Activated CD8-positive, alpha-beta T cell treated with anti-CD3 and anti-CD28 coated beads for 36 hours (primary cell): ENCODE data around the gene NUP210L. TPM values are rescaled to one million over a fixed set of nuclear protein-coding genes. Genes with fewer than 3 reads are reported as not detected.
"Not testable (repeated sequence)": the region's sequence is repeated elsewhere in the genome, so short reads cannot be mapped to it uniquely, and the experiment has no call there.

Experiments used
- ATAC-seq: fragments of 200-7000 bp; cut with Tn5 transposase; one replicate; pipeline ENCODE4 v1.10.0; 2021; ENCODE audit warnings: mild to moderate bottlenecking, moderate library complexity
- CTCF ChIA-PET: fragments of 350-600 bp; sonication (Branson Sonifier 250); formaldehyde crosslinking; loops from one replicate; lab custom pipeline; 2021; ENCODE audit warnings: antibody characterized with exemption; lab: Charles Lee
- POLR2A ChIA-PET: fragments of 350-600 bp; sonication (Branson Sonifier 250); formaldehyde crosslinking; loops from one replicate; lab custom pipeline; 2021; ENCODE audit warnings: antibody characterized with exemption; lab: Charles Lee
- DNase-seq: peaks from one replicate; pipeline ENCODE4 v3.0.0-alpha.2; 2020
- H3K27ac Mint-ChIP-seq: one replicate; pipeline ENCODE4 v1.8.0; 2021; ENCODE audit warnings: mild to moderate bottlenecking, mixed read lengths
- H3K27me3 Mint-ChIP-seq: one replicate; pipeline ENCODE4 v1.8.0; 2021; ENCODE audit warnings: mixed read lengths
- H3K36me3 Mint-ChIP-seq: one replicate; pipeline ENCODE4 v1.8.0; 2021; ENCODE audit warnings: low read depth, mixed read lengths
- H3K4me1 Mint-ChIP-seq: one replicate; pipeline ENCODE4 v1.8.0; 2021; ENCODE audit warnings: low read depth, mixed read lengths
- H3K4me3 Mint-ChIP-seq: one replicate; pipeline ENCODE4 v1.8.0; 2021; ENCODE audit warnings: mild to moderate bottlenecking, moderate library complexity, mixed read lengths
- H3K9me3 Mint-ChIP-seq: one replicate; pipeline ENCODE4 v1.8.0; 2021; ENCODE audit warnings: mixed read lengths
- intact Hi-C: fragments of 100-400 bp; cut with micrococcal nuclease; formaldehyde crosslinking; loops from one replicate; pipeline ENCODE4 v1.10.0; 2022
- total RNA-seq, 2 experiments: library from RNA; stranded (reverse); gene quantifications; one replicate each; pipeline ENCODE4 v1.2.3, GENCODE V29; 2021
- TF ChIP-seq, protein P1 (sequence below): fragments of 200-600 bp; IDR thresholded peaks from one replicate; pipeline ENCODE4 v1.8.0; 2022; ENCODE audit warnings: antibody characterized with exemption, mild to moderate bottlenecking

NUP210L gene
- total RNA-seq, 2 experiments from 2014 or later, result 0.07 TPM; not detected in 1

DNA sequence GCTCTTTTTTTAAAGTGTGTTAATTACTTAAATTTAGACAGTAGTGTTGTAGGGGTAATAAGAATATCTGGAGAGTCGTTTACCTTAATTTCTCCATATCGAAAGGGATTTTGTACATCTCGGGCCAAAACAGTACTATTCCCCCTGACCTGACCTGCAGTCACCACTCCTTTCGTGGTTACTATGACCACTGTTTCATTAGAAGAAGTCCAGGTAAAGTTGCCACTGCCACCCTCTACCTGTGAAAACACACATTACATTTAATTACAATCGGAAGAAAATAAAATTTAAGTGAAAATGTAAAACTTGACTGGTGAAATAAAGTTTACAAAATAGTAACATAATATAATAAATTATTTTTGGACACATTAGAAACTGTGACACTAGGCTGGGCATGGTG is 37.2 kb downstream of the NUP210L start:
- H3K4me3 Mint-ChIP-seq, result no peak overlapping the region
- ChIA-PET CTCF (interaction anchor here (1.6 kb wide), 1 partner anchor 11 kb away, joined by 3 read pairs; no protein-coding TSS in a partner anchor), POLR2A (no interaction called here)
- H3K27me3 Mint-ChIP-seq, result no peaks in the 10 kb centered on the region
- no peak overlapping the region for H3K27ac Mint-ChIP-seq
- peaks cover 8% of the 10 kb centered on the region for H3K4me1 Mint-ChIP-seq
- ATAC-seq, result no peak
- H3K9me3 Mint-ChIP-seq, result no peaks in the 10 kb centered on the region
- DNase-seq, result no peak
- TF ChIP-seq, protein P1, sequence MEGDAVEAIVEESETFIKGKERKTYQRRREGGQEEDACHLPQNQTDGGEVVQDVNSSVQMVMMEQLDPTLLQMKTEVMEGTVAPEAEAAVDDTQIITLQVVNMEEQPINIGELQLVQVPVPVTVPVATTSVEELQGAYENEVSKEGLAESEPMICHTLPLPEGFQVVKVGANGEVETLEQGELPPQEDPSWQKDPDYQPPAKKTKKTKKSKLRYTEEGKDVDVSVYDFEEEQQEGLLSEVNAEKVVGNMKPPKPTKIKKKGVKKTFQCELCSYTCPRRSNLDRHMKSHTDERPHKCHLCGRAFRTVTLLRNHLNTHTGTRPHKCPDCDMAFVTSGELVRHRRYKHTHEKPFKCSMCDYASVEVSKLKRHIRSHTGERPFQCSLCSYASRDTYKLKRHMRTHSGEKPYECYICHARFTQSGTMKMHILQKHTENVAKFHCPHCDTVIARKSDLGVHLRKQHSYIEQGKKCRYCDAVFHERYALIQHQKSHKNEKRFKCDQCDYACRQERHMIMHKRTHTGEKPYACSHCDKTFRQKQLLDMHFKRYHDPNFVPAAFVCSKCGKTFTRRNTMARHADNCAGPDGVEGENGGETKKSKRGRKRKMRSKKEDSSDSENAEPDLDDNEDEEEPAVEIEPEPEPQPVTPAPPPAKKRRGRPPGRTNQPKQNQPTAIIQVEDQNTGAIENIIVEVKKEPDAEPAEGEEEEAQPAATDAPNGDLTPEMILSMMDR, result no peak
- H3K36me3 Mint-ChIP-seq, result no peaks in the 10 kb centered on the region
- intact Hi-C loops, result no loop called here

DNA sequence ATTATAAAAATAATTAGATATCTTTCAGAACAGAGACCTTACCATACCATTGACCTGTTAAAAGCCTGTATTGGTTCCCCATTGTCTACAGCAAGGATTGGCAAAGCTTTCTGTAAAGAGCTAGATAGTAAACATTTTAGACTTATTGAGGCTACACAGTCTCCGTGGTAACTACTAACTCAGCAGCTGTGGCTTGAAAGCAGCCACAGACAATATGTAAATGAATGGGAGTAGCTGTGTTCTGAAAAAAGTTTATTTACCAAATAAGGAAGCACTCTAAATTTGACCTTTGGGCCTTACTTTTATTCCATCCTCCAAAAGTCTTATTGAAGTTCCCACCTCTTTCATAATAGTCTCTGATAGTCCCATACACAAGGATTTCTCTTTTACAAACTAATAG is 39.7 kb downstream of the NUP210L start:
- Mint-ChIP-seq H3K27ac (no peak overlapping the region), H3K27me3 (no peaks in the 10 kb centered on the region), H3K36me3 (no peaks in the 10 kb centered on the region), H3K4me1 (peaks cover 8% of the 10 kb centered on the region), H3K4me3 (no peak overlapping the region), H3K9me3 (no peaks in the 10 kb centered on the region)
- TF ChIP-seq, protein P1, result no peak
- ATAC-seq (no peak), DNase-seq (no peak)
- POLR2A ChIA-PET, result no interaction called here
- intact Hi-C loops, result no loop called here
- CTCF ChIA-PET, result no interaction called here

DNA sequence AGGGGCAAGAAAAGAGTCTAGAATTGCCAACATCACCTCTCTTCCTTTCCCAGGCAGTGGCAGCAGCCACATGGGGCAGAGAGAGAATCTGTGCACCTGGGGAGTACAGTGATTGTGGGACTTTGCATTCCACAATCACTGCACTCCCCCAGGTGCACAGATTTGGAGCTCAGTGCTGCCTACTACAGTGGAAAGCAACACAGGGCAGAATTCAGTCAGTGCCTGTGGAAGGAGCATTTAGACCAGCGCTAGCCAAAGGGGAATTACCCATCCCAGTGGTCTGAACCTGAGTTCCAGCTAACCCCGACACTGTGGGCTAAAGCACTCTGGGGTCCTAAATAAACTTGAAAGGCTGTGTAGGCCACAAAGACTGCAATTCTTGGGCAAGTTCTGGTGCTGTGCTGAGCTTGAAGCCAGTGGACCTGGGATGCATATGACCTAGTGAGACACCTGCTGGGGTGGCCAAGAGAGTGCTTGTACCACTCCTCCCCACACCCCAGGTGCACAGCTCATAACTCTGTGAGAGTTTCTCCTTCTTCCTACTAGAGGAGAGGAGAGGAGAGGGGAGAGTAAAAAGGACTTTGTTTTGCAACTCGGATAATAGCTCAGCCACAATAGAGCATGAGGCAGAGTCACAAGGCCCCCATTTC is 50.3 kb downstream of the NUP210L start:
- POLR2A ChIA-PET, result interaction anchor here (1.1 kb wide), 1 partner anchor 39 kb away, joined by 3 read pairs; no protein-coding TSS in a partner anchor
- no peak for DNase-seq
- no peaks in the 10 kb centered on the region for H3K4me1 Mint-ChIP-seq
- no peaks in the 10 kb centered on the region for H3K36me3 Mint-ChIP-seq
- TF ChIP-seq, protein P1, result no peak
- ATAC-seq, result no peak
- intact Hi-C loops, result no loop called here
- H3K4me3 Mint-ChIP-seq, result no peak overlapping the region
- no peaks in the 10 kb centered on the region for H3K27me3 Mint-ChIP-seq
- H3K27ac Mint-ChIP-seq, result no peak overlapping the region
- CTCF ChIA-PET, result no interaction called here
- H3K9me3 Mint-ChIP-seq, result no peaks in the 10 kb centered on the region

DNA sequence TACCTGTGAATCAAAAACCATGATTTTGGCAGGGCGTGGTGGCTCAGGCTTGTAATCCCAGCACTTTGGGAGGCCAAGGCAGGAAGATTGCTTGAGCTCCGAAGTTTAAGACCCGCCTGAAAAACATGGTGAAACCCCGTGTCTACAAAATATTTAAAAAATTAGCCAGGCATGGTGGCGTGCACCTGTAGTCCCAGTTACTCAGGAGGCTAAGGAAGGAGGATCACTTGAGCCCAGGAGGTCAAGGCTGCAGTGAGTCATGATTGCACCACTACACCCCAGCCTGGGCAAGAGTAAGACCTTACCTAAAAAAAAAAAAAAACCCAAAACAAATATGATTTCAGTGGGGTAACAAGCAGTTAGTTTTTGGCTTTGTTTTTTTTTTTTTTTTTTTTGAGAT is 54.7 kb downstream of the NUP210L start:
- DNase-seq, intact Hi-C loops, H3K27ac Mint-ChIP-seq, ATAC-seq, H3K4me1 Mint-ChIP-seq, H3K36me3 Mint-ChIP-seq, POLR2A ChIA-PET, H3K9me3 Mint-ChIP-seq, H3K27me3 Mint-ChIP-seq, H3K4me3 Mint-ChIP-seq: not testable (repeated sequence)
- CTCF ChIA-PET, result interaction anchor here (0.6 kb wide), 1 partner anchor 447 kb away, joined by 3 read pairs; no protein-coding TSS in a partner anchor

DNA sequence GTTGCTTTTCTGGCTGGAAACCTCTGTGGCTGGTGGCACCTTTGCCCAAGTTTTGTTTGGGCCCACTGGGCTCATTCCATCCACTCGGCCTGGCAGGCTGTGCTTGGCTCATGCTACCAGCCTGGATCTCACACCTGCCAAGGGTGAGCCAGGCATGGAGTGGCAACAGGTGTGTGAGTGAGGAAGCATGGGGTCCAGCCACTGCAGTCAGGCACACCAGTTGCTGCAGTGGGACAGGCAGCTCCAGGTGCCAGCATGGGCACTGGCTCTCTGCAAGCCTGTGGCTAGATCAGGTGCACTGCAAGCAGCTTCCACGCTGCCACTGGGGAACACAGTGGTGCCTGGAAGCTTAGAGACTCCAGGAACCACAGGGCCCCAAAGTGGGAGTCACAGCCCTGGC is 57.0 kb downstream of the NUP210L start:
- Mint-ChIP-seq H3K27me3 (no peaks in the 10 kb centered on the region), H3K4me3 (no peak overlapping the region), H3K4me1 (no peaks in the 10 kb centered on the region), H3K36me3 (no peaks in the 10 kb centered on the region), H3K27ac (no peak overlapping the region), H3K9me3 (no peaks in the 10 kb centered on the region)
- ATAC-seq (no peak), DNase-seq (no peak)
- POLR2A ChIA-PET, result no interaction called here
- TF ChIP-seq, protein P1, result no peak
- CTCF ChIA-PET, result interaction anchor here (0.9 kb wide), 2 partner anchors 40 to 437 kb away, joined by 3 read pairs; no protein-coding TSS in a partner anchor
- intact Hi-C loops, result no loop called here
